Ishikawa (cell line): ENCODE results near the gene COL28A1.

Experiments used
- CEBPB ChIP-seq: IDR thresholded peaks from 2 replicates; pipeline ENCODE4 v1.6.1; 2012
- CREB1 ChIP-seq: IDR thresholded peaks from 2 replicates; pipeline ENCODE4 v1.6.1; 2012; ENCODE audit warnings: low read depth
- EGR1 ChIP-seq: IDR thresholded peaks from 2 replicates; pipeline ENCODE4 v1.6.1; 2012
- EP300 ChIP-seq: IDR thresholded peaks from 2 replicates; pipeline ENCODE4 v1.6.1; 2012; ENCODE audit warnings: borderline replicate concordance
- FOXM1 ChIP-seq: IDR thresholded peaks from 2 replicates; pipeline ENCODE4 v1.6.1; 2012; ENCODE audit warnings: low read depth, borderline replicate concordance
- NFIC ChIP-seq: IDR thresholded peaks from 2 replicates; pipeline ENCODE4 v1.6.1; 2012
- RAD21 ChIP-seq: IDR thresholded peaks from 2 replicates; pipeline ENCODE4 v1.6.1; 2012; ENCODE audit warnings: low read depth
- REST ChIP-seq: IDR thresholded peaks from 2 replicates; pipeline ENCODE4 v1.6.1; 2012; ENCODE audit warnings: low read depth, mild to moderate bottlenecking
- TAF1 ChIP-seq: IDR thresholded peaks from 2 replicates; pipeline ENCODE4 v1.6.1; 2012; ENCODE audit warnings: low read depth, mild to moderate bottlenecking
- TCF12 ChIP-seq: IDR thresholded peaks from 2 replicates; pipeline ENCODE4 v1.6.1; 2012; ENCODE audit warnings: low read depth
- TEAD4 ChIP-seq: IDR thresholded peaks from 2 replicates; pipeline ENCODE4 v1.6.1; 2012
- YY1 ChIP-seq: IDR thresholded peaks from 2 replicates; pipeline ENCODE4 v1.6.1; 2012; ENCODE audit warnings: low read depth
- ZBTB7A ChIP-seq: IDR thresholded peaks from 2 replicates; pipeline ENCODE4 v1.6.1; 2012; ENCODE audit warnings: low read depth
- TF ChIP-seq, protein P1 (sequence below): IDR thresholded peaks from 2 replicates; pipeline ENCODE4 v1.6.1; 2012
- TF ChIP-seq, protein P2 (sequence below): IDR thresholded peaks from 2 replicates; pipeline ENCODE4 v1.6.1; 2012

COL28A1 gene

GRCh38 chr7:7579638-7580037, 44.0 kb upstream of the COL28A1 start:
- TF ChIP-seq EGR1 (no peak), TEAD4 (no peak), EP300 (no peak), CREB1 (no peak), CEBPB (no peak), YY1 (no peak), FOXM1 (no peak), TAF1 (no peak)
- TF ChIP-seq, protein P1, sequence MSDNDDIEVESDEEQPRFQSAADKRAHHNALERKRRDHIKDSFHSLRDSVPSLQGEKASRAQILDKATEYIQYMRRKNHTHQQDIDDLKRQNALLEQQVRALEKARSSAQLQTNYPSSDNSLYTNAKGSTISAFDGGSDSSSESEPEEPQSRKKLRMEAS = no peak

GRCh38 chr7:7577888-7578287, 42.2 kb upstream of the COL28A1 start:
- TF ChIP-seq REST (no peak), EGR1 (no peak), ZBTB7A (no peak), CEBPB (no peak), TAF1 (no peak), NFIC (no peak), EP300 (no peak), TCF12 (no peak), YY1 (no peak), CREB1 (no peak)

DNA sequence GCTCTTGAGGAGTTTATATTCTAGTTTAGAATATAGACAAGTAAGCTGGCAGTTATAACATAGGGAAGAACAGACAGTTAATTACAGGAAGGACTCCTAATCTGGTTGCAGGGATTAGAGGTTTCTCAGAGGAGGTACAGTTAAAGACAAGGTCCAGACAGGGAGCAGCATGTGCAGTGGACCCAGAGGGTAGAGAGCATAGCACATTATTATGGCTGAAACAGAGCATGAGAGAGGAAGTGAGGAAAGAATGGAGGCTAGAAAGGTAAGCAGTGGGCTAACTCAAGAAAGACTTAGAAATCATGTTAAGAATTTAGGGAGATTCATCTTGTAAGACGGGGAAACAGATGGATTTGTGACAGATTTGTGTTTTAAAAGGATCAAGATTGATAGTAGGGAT, 40.7 kb upstream of the COL28A1 start:
- no peak for TF ChIP-seq CREB1
- no peak for TF ChIP-seq TCF12
- TF ChIP-seq, protein P2, sequence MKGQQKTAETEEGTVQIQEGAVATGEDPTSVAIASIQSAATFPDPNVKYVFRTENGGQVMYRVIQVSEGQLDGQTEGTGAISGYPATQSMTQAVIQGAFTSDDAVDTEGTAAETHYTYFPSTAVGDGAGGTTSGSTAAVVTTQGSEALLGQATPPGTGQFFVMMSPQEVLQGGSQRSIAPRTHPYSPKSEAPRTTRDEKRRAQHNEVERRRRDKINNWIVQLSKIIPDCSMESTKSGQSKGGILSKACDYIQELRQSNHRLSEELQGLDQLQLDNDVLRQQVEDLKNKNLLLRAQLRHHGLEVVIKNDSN = no peak
- TF ChIP-seq REST = no peak

GRCh38 chr7:7573701-7574100, 38.0 kb upstream of the COL28A1 start:
- no peak for TF ChIP-seq EP300
- TF ChIP-seq CEBPB = no peak
- TF ChIP-seq, protein P1 = no peak
- TF ChIP-seq EGR1 = no peak
- TF ChIP-seq TEAD4 = no peak
- TF ChIP-seq TAF1 = no peak
- no peak for TF ChIP-seq NFIC
- no peak for TF ChIP-seq YY1
- TF ChIP-seq FOXM1 = no peak
- TF ChIP-seq RAD21 = no peak
- TF ChIP-seq CREB1 = no peak
- no peak for TF ChIP-seq TCF12
- no peak for TF ChIP-seq ZBTB7A
- TF ChIP-seq, protein P2 = no peak
- TF ChIP-seq REST = no peak

GRCh38 chr7:7570584-7570983, 34.9 kb upstream of the COL28A1 start:
- TF ChIP-seq, protein P2 = no peak
- TF ChIP-seq RAD21 (no peak), TAF1 (no peak), CREB1 (no peak), ZBTB7A (no peak), EP300 (no peak), EGR1 (no peak), TEAD4 (no peak), NFIC (no peak)
